ENCODE measurements around the gene ZC3H12D.
"Not testable (repeated sequence)": the region's sequence is repeated elsewhere in the genome, so short reads cannot be mapped to it uniquely, and the experiment has no call there.

ZC3H12D gene

GRCh38 chr6:149458806-149459205, 26.0 kb downstream of the ZC3H12D start:
- no peak for DNase-seq (ENCODE audit: low spot score)

- no peak for DNase-seq (ENCODE audit: low spot score)
Measured at GRCh38 chr6:149458196-149458595, 26.6 kb downstream of the ZC3H12D start.

GRCh38 chr6:149457316-149457884, 27.4 kb downstream of the ZC3H12D start:
- DNase-seq (ENCODE audit: low spot score): no peak

- DNase-seq (ENCODE audit: low spot score): no peak
Measured at GRCh38 chr6:149456311-149457021, 28.3 kb downstream of the ZC3H12D start.

- no peak for DNase-seq (ENCODE audit: low spot score)
Measured at GRCh38 chr6:149455031-149455732, 29.6 kb downstream of the ZC3H12D start.

GRCh38 chr6:149454346-149454848, 30.4 kb downstream of the ZC3H12D start:
- peak; percentile 92 for DNase-seq (ENCODE audit: low spot score)

GRCh38 chr6:149453597-149454345, 31.0 kb downstream of the ZC3H12D start:
- DNase-seq (ENCODE audit: low spot score): no peak

- DNase-seq (ENCODE audit: low spot score): no peak
Measured at GRCh38 chr6:149452037-149452939, 32.5 kb downstream of the ZC3H12D start.

- DNase-seq (ENCODE audit: low spot score): no peak
Measured at GRCh38 chr6:149451376-149452036, 33.3 kb downstream of the ZC3H12D start.

GRCh38 chr6:149450679-149451375, 34.0 kb downstream of the ZC3H12D start:
- DNase-seq (ENCODE audit: low spot score): peak; percentile 50

- DNase-seq (ENCODE audit: low spot score): no peak
Measured at GRCh38 chr6:149449831-149450678, 34.8 kb downstream of the ZC3H12D start.

GRCh38 chr6:149448821-149449453, 35.9 kb downstream of the ZC3H12D start:
- no peak for DNase-seq (ENCODE audit: low spot score)

- DNase-seq (ENCODE audit: low spot score): no peak
Measured at GRCh38 chr6:149446791-149447376, 37.9 kb downstream of the ZC3H12D start.

- DNase-seq (ENCODE audit: low spot score): no peak
Measured at GRCh38 chr6:149445573-149445972, 39.2 kb downstream of the ZC3H12D start.

- no peak for DNase-seq (ENCODE audit: low spot score)
Measured at GRCh38 chr6:149445095-149445466, 39.7 kb downstream of the ZC3H12D start.

GRCh38 chr6:149444360-149445094, 40.3 kb downstream of the ZC3H12D start:
- DNase-seq (ENCODE audit: low spot score): not testable (repeated sequence)

GRCh38 chr6:149443411-149444181, 41.2 kb downstream of the ZC3H12D start:
- DNase-seq (ENCODE audit: low spot score): no peak

Measured in hepatic stellate cell (primary cell).